CD1c-positive myeloid dendritic cell (primary cell): Measurements from ENCODE around the gene SLC8A2.

Experiments
- DNase-seq: peaks from one replicate; pipeline ENCODE4 v3.0.0-alpha.2; 2016; ENCODE audit errors: extremely low spot score

SLC8A2 gene

GRCh38 chr19:47471733-47472457 lies at the start of gene SLC8A2:
Gene SLC8A2 (minus strand): TSS chr19:47471893. CDS start chr19:47466403, 5,490 bp downstream.
- DNase-seq: peak; percentile 63

GRCh38 chr19:47520839-47521238 lies 49.1 kb upstream of the SLC8A2 start:
- no peak for DNase-seq

- DNase-seq: no peak
Observed at GRCh38 chr19:47520343-47520806, 48.7 kb upstream of the SLC8A2 start.

GRCh38 chr19:47518854-47519253 lies 47.2 kb upstream of the SLC8A2 start:
- no peak for DNase-seq

- DNase-seq: peak; percentile 34
Observed at GRCh38 chr19:47518139-47518538, 46.4 kb upstream of the SLC8A2 start.

- DNase-seq: peak; percentile 100
Observed at GRCh38 chr19:47514869-47515588, 43.3 kb upstream of the SLC8A2 start, which contains the start of gene NAPA. Gene NAPA (minus strand): TSS chr19:47515063. CDS start chr19:47514940, 123 bp downstream.

- no peak for DNase-seq
Observed at GRCh38 chr19:47514151-47514868, 42.6 kb upstream of the SLC8A2 start.

- DNase-seq: peak; percentile 31
Observed at GRCh38 chr19:47512948-47513319, 41.2 kb upstream of the SLC8A2 start.

GRCh38 chr19:47512183-47512947 lies 40.7 kb upstream of the SLC8A2 start:
- DNase-seq: peak; percentile 19

GRCh38 chr19:47511681-47512080 lies 40.0 kb upstream of the SLC8A2 start:
- DNase-seq: no peak

- no peak for DNase-seq
Observed at GRCh38 chr19:47511128-47511517, 39.4 kb upstream of the SLC8A2 start.

- DNase-seq: no peak
Observed at GRCh38 chr19:47510516-47511127, 38.9 kb upstream of the SLC8A2 start.

- no peak for DNase-seq
Observed at GRCh38 chr19:47509973-47510372, 38.3 kb upstream of the SLC8A2 start.

GRCh38 chr19:47509170-47509847 lies 37.6 kb upstream of the SLC8A2 start:
- DNase-seq: no peak

- no peak for DNase-seq
Observed at GRCh38 chr19:47508721-47509120, 37.0 kb upstream of the SLC8A2 start.

- no peak for DNase-seq
Observed at GRCh38 chr19:47507924-47508553, 36.3 kb upstream of the SLC8A2 start.

GRCh38 chr19:47507012-47507411 lies 35.3 kb upstream of the SLC8A2 start:
- DNase-seq: no peak

- no peak for DNase-seq
Observed at GRCh38 chr19:47506459-47506858, 34.8 kb upstream of the SLC8A2 start.

- DNase-seq: no peak
Observed at GRCh38 chr19:47505506-47505905, 33.8 kb upstream of the SLC8A2 start.

- DNase-seq: no peak
Observed at GRCh38 chr19:47503826-47504150, 32.1 kb upstream of the SLC8A2 start.
